GM12872 (cell line): ENCODE measurements around the gene SLC9A2.

ENCODE experiments used
- CTCF ChIP-seq: IDR thresholded peaks from 3 replicates; pipeline ENCODE4 v1.5.1; 2011; ENCODE audit warnings: low read depth, mild to moderate bottlenecking, low read length, moderate library complexity; ENCODE audit not compliant: insufficient read depth

The SLC9A2 gene

GRCh38 chr2:102637358-102637757 is 18.0 kb downstream of the SLC9A2 start:
- no peak for TF ChIP-seq CTCF

GRCh38 chr2:102639429-102639828 is 20.1 kb downstream of the SLC9A2 start:
- no peak for TF ChIP-seq CTCF

GRCh38 chr2:102652126-102652525 is 32.8 kb downstream of the SLC9A2 start:
- no peak for TF ChIP-seq CTCF

- TF ChIP-seq CTCF = no peak
Measured at GRCh38 chr2:102657770-102658169, 38.4 kb downstream of the SLC9A2 start.

- TF ChIP-seq CTCF = no peak
Measured at GRCh38 chr2:102660070-102660469, 40.7 kb downstream of the SLC9A2 start.

- TF ChIP-seq CTCF = no peak
Measured at GRCh38 chr2:102660574-102660973, 41.2 kb downstream of the SLC9A2 start.

GRCh38 chr2:102661846-102662245 is 42.5 kb downstream of the SLC9A2 start:
- TF ChIP-seq CTCF = no peak

- no peak for TF ChIP-seq CTCF
Measured at GRCh38 chr2:102662833-102663232, 43.5 kb downstream of the SLC9A2 start.
